Hematopoietic multipotent progenitor cell treated with erythropoietin and hydrocortisone succinate and interleukin-3 and kit ligand, for 4 days (in vitro differentiated cells): ENCODE data around the gene PRKCE.

ENCODE experiments used
- DNase-seq: peaks from one replicate; pipeline ENCODE4 v3.0.0-alpha.2; 2015

PRKCE gene

GRCh38 chr2:46223514-46223913 lies 572.0 kb downstream of the PRKCE start:
- DNase-seq, result peak; percentile 80

- no peak for DNase-seq
Observed at GRCh38 chr2:46225150-46225625, 573.7 kb downstream of the PRKCE start.

DNA sequence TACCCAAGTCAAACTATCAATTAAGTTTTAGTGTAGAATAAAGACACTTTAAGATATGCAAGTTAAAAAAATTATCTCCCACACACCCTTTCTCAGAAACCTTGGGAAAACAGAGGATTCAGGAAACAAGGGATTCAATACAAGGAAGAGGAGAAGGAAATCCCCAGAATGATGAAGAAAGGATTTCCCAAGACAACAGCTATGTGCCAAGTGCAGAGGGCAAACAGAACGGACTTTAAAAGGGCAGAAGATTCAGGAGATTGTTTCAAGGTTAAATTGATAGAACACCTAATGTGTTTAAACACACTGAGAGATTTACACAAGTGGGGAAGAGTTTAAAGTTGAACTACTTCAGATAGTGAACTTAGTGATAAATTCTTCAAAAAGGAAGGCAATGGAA lies 574.3 kb downstream of the PRKCE start:
- DNase-seq, result no peak

GRCh38 chr2:46226620-46227019 lies 575.1 kb downstream of the PRKCE start:
- DNase-seq, result no peak

DNA sequence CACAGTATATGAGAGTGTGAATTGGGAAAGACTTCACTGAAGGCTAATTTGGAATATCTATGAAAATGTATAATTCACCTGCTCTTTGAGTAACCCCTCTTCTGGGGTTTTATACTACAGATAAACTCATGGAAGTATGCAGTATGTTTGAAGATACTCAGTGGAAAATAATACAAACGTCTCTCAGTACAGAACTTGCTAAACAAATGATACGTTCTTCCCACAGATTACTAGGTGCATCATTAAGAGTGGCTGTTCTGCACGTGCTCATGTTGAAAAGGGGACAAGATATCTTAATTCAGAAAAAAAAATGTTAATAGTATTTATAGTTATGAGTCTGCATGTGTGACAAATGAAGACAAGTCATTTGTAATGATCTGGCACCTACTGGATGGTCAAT lies 575.5 kb downstream of the PRKCE start:
- no peak for DNase-seq

DNA sequence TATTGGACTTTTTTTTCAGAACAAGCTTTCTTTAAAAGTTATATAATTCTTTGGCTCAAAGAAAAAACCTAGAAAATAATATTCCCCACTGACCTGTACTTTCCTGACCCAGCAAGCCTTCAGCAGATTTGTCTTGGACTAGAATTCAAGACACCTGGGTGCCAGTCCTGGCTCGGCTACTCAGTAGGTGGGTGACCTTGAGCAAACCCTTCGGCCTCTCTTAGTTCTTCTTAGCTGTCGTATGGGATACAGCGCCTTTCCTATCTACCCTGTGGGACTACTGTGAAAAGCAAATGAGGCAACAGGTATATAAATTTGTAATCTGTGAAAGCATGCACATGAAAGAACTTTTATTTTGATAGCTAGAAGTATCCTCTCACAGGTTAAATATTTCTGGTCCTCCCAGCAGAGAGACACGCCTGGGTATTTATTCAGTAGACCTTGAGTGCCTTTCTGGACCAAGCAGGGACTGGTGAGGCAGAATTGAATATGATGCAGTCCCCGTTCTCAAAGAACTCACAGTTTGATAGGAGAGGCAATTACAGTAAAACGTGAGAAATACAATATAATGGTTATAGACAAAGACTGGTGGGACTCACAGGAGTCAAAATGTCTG lies 576.3 kb downstream of the PRKCE start:
- DNase-seq, result no peak

DNA sequence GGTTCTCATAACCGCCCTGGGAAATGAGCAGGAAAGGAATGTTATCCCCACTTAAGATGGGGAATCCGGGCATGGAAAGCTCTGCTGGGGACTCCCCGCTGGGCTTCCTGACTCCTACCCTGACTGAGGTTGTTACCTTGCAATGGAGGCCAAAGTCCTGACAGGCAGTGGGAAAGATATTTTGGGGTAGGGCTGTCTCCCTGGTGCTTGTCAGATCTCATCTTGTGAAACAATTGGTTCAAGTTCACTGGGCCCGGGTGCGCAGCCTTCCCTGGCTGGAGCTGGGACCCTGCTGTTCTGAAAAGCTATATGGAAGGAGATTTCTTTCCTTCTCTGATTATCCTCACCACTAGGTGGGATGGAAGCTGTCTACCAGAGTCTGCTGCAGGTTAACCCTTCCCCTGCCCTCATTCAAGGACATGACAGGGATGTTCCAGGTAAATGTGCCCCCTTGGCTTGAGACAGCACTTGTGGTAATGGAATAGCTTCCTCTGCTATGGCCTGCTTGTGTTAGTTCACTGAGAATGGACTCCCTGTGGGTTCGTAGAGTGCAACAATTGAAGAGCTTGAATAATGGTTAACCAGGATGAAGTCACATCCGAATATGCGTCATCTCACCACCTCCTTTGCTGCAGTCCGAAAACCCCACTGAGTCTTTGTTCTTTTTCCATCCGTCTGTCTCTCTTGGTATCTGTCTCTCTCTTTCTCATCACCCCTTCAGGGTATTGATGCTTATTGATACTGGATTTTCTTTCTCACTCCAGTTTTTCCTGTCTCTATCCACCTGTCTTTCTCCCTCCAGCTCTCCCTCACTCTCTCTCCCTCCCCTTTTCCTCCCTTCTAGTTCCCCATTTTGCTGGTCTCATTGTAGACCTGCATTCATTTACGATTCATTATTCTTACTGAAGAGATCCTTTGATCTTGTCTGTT lies 577.9 kb downstream of the PRKCE start:
- peak; percentile 25 for DNase-seq

DNA sequence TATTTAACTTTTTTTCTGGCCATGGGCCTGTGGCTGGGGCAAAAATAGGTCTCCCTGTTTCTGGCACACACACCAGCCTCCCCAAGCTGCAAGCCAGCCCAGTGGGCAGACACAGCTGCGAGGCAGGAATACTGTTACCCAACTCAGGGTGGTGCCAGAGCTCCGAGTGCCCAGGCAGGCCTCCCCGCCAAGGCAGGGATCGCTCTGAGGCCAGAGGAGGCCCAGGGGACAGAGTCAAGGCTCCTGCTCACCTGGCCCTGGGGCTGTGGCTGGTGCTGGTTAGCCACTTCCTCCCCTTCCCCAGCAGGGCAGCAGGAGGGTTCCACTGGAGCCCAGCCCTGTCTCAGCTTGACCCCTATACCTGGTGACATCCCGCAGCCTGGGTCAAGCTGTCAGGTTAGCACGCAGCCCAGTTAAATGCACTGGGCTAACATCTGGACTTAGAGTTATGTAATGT lies 578.7 kb downstream of the PRKCE start:
- DNase-seq, result peak; percentile 71

DNA sequence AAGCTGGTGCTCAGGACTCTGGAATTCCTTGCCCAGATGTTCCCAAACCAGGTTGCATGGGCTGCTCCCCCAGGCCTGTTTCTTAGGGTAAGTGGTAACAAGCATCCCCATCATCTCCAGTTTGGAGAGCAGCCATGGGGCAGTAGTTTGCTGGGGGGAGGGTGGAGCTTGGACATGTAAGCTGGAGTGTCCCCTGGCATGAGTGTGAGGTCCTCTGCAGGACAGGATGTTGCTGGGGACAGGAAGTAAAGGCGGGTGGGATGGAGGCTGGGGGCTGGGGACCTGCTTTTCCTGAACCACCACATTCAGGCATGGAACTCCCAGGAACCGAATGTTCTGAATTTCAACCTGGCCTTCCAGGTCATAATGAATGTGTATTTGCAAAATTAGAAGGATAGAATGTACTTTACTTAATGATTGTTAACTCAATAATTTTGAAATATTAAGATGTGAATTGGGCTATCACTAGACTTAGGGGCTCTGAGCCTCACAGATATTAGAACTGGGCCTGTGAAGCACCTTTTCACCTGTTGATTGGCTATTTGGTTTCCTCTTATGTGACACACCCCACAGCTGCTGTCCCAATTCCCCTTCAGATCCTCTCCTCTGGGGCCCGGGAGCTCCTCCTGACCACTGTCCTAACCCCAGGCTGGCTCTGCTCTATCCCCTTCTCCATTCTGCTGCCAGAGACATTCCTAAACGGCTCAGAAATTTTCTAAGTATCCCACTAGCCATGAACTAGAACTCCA lies 579.4 kb downstream of the PRKCE start:
- DNase-seq, result no peak

- no peak for DNase-seq
Observed at GRCh38 chr2:46231721-46232120, 580.2 kb downstream of the PRKCE start.

- no peak for DNase-seq
Observed at GRCh38 chr2:46232860-46233259, 581.4 kb downstream of the PRKCE start.

DNA sequence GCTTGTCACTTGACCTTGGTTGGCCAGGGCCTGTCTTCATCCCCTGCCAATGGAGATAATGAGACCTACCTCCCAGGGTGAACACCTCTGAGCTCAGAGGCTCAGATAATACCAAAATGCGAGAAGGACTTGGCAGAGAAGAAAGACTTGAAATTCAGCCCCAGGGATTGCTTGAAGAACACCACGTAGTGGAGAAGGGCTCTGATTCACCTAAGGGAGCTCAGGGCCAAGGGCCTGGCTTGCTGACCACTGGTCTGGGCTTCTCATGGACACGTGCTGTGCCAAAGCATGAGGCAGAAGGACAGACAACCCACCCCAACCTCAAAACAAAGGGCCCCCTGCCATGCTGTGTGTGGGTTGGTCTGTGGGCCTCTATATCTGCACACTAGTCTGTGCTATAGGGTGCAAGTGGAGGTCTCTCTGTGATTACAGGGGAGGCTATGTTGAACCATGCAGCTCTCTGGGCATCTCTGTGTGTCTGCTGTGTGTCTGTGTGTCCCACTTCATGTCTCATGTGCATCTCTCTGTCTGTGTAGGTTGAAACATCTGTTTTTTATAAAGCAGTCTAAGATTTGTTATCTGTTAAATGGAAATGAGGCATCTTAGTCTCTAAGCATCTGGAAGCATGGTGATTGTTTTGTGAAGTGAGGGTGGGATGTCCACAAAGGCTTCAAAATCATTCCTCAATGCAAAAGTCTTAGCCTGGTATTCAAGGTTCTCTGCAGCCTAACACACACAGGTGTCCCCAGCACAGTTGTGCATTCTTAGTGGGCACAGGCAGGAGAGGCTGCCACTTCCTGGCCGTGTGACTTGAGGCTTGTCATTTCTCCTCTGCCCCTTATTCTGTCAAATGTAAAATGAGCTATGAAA lies 584.8 kb downstream of the PRKCE start:
- no peak for DNase-seq

GRCh38 chr2:46236876-46237859 lies 585.7 kb downstream of the PRKCE start:
- DNase-seq, result no peak
